GM11168 (cell line): ENCODE measurements around the gene APBB2.
"Not testable (repeated sequence)": the region's sequence is repeated elsewhere in the genome, so short reads cannot be mapped to it uniquely, and the experiment has no call there.

Experiments
- in situ Hi-C: fragments of 300-500 bp; cut with MboI; formaldehyde crosslinking; loops from one replicate; pipeline ENCODE4 v1.12.0; 2022; ENCODE audit warnings: low sequenced_read_pairs; ENCODE audit not compliant: unreplicated experiment

Gene APBB2

DNA sequence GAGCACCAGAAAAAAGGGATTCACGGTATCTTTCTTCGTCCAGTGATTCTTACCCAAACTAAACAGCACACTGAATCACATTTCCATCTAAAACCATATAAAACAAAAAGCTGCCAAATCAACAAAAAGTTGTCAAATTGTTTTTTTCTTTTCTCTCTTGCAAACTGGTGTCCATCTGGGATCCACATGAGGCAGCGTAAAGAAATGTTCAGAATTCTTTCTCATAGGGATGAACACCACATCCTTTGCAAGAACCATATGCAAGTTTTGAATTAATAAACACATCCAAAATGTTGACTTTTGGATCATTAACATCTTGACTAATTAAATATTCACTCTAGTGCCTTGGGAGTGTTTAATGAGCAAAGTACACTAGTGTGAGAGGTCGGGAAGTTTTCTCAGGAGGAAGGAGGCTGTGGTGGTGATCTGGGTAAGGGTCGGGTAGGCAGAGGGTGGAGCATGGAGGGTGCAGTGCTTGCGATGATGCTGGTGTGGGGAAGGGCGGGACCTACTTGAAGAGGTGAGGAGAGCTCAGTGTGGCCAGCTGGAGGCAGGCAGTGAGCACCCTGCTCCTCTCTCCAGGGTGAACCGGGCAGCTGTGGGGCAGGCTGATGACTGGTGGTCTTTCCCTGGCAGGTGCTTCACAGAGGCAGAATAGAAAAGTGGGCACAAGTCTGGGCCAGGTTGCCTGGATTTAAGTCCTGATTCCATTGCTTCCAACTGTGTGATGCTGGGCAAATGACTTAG, 391.7 kb downstream of the APBB2 start:
- in situ Hi-C loops: loop anchor here (5.0 kb wide), 1 partner anchor 40 kb away; no protein-coding TSS in a partner anchor

DNA sequence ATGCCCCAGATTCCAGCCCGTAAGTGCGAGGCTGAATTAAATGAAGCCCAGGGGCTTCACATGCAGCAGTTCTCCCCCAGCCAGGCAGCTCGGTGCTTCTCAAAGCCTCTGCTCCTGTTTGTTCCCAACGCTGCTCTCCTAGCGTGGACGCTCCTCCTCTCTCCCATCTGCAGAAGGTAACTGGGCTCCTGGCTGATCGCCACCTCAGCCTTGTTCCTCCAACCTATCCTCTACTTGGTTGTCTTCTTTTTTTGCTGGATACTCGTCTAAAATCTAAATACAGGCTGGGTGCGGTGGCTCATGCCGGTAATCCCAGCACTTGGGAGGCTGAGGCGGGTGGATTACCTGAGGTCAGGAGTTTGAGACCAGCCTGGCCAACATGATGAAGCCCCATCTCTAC, 394.2 kb downstream of the APBB2 start:
- in situ Hi-C loops: loop anchor here (5.0 kb wide), 1 partner anchor 38 kb away; no protein-coding TSS in a partner anchor

DNA sequence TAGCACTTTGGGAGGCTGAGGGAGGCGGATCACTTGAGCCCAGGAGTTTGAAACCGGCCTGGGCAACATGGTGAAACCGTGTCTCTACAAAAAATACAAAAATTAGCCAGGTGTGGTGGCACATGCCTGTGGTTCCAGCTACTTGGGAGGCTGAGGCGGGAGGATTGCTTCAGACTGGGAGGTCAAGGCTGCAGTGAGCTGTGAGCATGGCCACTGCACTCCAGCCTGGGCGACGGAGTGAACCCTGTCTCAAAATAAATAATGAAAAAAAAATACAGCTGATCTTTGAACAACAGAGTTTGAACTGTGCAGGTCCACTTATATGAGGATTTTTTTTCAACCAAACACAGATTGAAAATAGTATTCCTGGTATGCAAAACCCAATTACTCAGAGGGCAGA, 397.2 kb downstream of the APBB2 start:
- in situ Hi-C loops: not testable (repeated sequence)

DNA sequence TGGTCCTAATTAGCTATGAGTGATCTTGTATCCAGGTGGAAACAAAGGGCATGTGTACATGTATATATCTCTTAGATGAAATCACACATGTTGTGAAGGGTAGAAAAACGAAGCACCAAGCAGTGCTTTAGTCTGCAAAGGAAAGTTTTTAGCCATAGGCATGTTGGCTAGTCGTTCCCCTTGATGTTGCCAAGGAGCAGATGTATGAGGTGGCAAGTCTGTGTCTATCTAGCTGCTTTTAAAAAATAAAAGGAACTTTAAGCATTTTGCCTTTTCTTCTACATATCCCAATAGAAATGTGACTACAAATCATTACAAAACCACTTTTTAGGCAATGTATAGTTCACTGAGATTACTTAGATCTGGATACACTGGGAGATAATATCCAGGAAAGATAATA, 401.5 kb downstream of the APBB2 start:
- in situ Hi-C loops: no loop called here

DNA sequence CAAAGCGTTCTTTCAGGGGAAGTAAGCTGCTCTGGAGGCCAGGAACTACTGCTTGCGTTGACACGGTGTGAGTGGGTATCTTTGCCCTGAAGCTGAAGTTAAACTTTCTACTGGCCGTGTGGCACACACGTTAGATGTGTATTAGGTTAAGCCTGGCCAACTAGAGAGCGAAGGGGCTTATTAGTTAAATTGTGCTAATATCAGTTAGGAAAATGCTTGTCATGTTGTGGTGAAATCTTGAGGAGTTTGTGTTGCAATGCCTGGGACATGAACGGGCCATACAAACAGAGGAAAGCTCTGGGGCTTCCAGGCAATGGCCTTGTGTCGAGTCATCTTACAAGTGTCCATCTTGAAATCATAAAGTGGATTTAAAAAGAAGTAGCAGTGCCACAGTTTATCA, 402.0 kb downstream of the APBB2 start:
- in situ Hi-C loops: no loop called here

DNA sequence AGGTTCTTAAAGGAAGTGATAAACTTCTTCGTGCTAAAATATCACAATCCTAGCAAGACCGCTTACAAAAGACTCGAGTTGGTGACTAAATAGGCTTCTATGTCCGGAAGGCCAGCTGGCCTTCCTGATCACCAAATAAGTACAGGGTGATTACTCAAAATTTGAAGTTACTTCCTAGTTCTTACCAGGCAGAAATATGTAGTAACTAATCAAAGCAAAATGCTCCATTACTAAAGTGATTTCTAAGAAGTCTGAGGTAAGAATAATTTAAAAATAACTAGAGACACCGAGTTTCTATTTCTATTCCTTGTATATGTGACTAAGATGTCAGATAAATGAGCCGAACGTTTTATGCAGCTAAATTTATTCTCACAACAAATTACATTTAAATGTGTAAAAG, 402.4 kb downstream of the APBB2 start:
- in situ Hi-C loops: no loop called here

DNA sequence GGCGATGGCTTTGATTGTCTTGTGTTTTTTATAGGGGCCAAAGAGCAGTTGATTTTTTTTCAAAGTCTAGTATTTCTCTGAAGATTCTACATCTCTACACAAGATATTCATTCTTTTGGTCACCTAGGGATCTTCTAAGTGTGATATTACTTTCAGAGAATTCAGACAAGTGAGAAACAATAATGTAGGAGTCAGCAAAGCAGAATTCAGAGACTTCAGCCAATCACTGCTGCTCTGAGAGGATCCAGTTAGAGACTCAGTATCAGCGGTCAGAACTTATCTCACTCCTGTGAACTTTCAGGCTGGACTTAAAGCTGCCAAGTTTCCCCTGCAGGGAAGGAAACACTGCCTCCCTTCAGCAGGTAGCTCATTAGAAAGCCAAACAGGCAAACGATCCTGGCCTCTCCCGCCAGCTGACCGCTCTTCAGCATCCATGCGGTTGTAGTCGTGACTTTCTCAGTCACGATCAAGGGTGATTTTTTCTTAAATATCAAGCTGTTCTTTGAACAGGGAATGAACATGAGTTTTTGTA, 405.4 kb downstream of the APBB2 start:
- in situ Hi-C loops: no loop called here

DNA sequence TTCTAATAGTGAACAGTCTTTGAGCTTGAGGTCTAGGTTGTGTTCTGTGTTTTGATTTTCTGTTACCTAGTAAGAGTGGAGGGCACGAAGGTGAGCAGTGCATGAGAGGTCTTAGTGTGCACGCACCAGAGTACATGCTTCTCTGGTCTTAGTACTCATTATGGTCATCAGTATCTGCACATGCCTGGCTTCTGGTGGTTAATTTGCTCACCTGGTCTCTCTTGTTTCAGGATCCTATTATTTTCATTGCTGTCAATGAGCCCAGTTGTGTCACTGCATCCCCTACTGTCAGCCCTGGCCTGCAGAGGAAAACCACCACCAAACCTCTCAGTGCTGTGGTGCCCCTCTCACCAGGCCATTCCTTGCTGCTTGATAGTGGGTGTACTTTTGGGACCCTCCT, 409.7 kb downstream of the APBB2 start:
- in situ Hi-C loops: no loop called here

DNA sequence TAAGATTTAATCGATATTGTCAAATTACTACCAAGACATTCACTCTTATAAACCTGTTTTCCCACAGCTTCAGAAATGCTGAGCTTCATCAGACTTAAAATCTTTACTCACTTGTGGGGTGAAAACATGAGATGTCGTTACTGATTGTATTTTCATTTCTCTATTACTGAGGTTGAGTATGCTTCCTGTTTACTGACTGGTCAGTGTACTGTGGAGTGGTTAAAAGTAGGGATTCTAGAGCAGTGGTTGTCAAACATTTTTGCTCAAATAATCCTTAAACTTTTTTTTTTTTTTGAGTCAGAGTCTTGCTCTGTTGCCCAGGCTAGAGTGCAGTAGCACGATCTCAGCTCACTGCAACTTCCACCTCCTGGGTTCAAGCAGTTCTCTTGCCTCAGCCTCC, 414.3 kb downstream of the APBB2 start:
- in situ Hi-C loops: no loop called here

DNA sequence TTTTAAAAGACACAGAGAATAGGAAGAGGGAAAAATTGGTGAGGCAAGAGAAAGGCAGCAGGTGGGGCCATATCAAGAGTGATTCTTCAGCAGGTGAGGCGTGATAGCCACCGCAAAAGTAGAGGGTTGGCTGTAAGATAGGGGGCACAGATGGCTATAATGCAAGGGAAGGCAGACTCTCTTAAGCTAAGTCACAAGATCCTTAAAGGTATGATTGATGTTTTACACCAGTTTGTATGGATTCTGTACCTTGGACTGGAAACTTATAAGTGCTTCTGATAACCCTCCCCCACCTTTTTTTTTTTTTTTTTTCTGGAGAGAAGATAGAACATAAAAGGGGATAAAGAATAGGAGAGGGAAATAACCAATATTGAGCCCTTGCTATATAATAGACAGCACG, 424.6 kb downstream of the APBB2 start:
- in situ Hi-C loops: no loop called here

DNA sequence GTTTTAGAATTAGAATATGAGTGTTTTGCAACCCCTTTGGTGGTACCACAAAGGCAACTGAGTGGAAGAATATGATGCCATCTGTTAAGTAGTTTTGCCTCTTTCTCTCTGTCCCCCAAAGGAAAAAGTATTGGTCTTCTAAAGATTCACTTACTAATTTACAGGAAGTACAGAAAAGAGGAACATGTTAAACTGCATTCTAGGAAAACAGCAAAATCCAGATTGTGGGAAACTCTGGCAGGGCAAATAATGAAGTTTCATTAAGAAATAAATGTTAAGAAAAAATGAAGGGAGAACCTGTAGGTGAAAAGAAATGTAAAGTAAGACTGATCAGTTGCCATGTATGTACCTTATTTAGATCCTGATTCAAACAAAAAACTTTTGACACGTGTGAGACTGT, 425.3 kb downstream of the APBB2 start:
- in situ Hi-C loops: no loop called here

DNA sequence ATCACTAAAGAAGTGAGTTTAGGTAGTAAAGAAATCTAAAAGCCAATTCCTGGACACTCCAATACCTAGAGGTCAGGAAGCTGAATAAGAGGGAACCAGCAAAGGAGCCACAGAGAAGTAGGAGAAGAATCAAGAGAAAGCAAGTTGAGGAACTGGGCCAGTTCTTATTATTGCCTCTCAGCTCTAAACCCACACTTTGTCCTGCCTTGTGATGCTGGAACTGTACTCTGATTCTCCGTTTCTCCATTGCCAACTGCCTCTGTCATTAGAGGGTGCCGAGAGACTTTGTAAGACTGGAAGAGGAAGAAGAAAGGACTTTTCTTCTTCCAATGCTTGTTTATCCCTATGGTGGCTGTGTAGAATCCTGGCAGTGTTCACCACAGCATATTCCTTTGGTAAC, 426.0 kb downstream of the APBB2 start:
- in situ Hi-C loops: no loop called here

DNA sequence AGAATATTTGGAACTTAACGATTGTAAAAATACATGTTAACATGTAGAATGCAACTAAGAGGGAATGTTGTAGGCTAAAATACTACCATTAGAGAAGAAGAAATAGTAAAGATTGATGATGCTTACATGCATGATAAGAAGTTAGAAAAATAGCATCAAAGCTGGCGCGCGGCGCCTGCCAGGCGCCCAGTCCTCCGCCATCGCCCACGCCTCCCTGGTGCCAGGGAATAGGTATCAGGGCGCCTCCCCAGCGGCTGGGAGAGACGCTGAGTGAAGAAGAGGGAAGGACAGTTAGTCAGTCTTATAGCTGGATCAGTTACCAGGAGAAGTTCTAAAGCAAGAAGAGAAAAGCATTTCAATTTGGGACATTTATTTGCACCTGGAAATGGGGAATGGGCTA, 428.6 kb downstream of the APBB2 start:
- in situ Hi-C loops: no loop called here

DNA sequence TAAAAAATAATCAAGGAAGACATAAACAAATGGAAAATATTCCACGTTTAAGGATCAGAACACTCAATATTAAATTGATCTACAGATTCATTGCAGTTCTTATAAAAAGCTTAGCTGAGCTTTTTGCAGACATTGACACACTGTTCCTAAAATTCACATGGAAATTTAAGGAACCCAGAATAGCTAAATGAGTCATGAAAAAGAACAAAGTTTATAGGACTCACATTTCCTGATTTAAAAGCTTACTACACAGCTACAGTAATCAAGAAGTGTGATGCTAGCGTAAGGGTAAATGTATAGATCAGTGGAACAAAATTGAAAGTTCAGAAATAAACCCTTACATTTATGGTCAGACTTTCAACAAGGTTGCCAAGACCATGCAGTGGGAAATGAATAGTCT, 431.5 kb downstream of the APBB2 start:
- in situ Hi-C loops: loop anchor here (5.0 kb wide), 1 partner anchor 39 kb away; no protein-coding TSS in a partner anchor

DNA sequence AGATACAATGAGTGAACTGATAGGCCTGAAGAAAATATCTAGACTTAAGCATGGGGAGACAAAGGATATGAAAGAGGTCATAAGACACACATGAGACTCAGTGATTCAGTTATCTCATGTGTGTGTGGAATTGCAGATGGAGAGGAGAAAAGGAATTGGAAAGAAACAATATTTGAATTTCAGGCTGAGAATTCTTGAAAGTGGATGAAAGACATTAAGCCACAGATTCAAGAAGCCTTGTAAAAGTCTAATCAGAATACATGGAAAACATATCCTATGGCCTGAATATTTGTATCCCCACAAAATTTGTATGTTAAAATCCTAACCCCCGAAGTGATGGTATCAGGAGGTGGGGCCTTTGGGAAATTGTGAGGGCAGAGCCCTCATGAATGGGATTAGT, 436.3 kb downstream of the APBB2 start:
- in situ Hi-C loops: no loop called here

DNA sequence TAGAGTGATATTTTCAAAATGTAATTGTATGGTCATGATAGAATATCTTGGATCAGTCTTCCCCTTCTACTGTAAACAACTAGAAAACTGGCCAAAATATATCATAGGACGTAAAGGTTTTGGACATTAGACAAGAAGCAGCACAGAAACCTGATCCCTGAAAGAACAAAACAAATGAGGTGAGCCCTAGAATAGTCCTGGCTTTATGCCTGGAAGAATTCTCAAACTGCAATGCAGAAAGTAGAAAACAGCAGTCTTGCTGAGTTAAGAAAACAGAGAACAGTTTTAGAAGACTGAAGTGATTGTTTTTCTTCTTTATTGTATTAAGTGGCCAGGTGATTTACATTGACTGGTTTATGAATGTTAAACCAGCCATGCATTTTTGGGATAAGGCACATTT, 445.1 kb downstream of the APBB2 start:
- in situ Hi-C loops: no loop called here

DNA sequence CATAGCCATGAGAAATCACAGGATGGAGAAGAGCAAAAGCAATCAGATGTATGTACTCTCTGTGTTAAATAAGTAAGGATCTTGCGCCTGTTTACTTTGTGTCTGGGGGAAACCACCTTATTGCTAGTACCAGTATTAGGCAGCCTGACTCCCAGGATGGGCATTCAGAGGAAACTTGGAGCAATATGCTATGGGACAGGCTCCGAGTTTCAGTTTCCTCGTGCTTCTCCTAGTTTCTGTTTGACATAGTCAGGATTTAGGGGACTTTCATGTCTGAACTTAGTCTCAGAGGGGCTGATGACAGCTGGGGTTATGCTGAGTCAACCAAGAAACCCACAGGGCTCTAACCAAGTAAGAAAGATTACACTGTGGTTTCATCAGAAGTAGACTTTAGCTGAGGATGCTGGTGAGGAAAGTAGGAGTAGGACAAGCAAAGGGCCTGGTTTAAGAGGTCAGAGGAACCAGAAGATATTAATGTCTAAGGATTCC, 451.1 kb downstream of the APBB2 start:
- in situ Hi-C loops: no loop called here
